Bronchial epithelial cell (primary cell): Measurements from ENCODE around the gene CRYBG1. TPM values are rescaled to one million over a fixed set of nuclear protein-coding genes. Genes with fewer than 3 reads are reported as not detected.

Source experiments
- DNase-seq: peaks from one replicate; pipeline ENCODE4 v3.0.0-alpha.2; 2010; ENCODE audit warnings: low read depth
- FAIRE-seq: peaks from 2 replicates; lab custom pipeline; 2011; peaks lifted over from hg19 to GRCh38; lab: Jason Lieb, UNC
- H3K27me3 ChIP-seq: 2 replicates; pipeline ENCODE4 v1.5.1; 2011; ENCODE audit warnings: low read length; ENCODE audit not compliant: control insufficient read depth, insufficient read depth
- H3K36me3 ChIP-seq: 2 replicates; pipeline ENCODE4 v1.5.1; 2011; ENCODE audit warnings: low read length; ENCODE audit not compliant: control insufficient read depth, insufficient read depth
- H3K4me3 ChIP-seq: 2 replicates; pipeline ENCODE4 v1.5.1; 2011; ENCODE audit warnings: mild to moderate bottlenecking, low read depth, low read length, control low read depth
- total RNA-seq: library from RNA; depleted of rRNA; stranded (reverse); fragments of >200 nt; gene quantifications from 2 replicates; pipeline ENCODE4 v1.2.1, GENCODE V29; 2014
- TF ChIP-seq, protein P1 (sequence below): IDR thresholded peaks from 2 replicates; pipeline ENCODE4 v1.5.1; 2011; ENCODE audit warnings: mild to moderate bottlenecking, moderate library complexity, low read length, control low read depth, inconsistent platforms; ENCODE audit not compliant: insufficient read depth, severe bottlenecking

CRYBG1 gene
- total RNA-seq, 1 donor from 2014 or later = 45.0 TPM

DNA sequence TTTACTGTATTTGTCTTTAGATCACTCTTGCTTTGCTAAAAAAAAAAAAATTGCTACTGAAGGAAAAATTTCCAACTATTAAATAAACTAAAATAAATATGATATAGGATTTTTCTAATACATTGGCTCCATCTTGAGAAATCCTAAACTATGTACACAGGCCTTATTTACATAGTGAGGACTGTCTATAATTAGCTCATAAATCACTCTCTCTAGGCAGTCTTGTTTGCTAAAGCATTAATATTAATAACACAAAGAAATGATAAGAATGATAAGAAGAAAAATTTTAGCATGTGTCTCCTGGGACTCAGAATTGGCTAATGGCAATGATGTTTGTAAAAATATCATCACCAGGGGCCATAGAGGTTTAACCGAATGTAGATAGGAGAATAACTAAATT, 13.3 kb upstream of the CRYBG1 start:
- DNase-seq (no peak), FAIRE-seq (no peak)
- no peaks in the 10 kb centered on the region for H3K36me3 ChIP-seq
- no peaks in the 10 kb centered on the region for H3K27me3 ChIP-seq
- TF ChIP-seq, protein P1, sequence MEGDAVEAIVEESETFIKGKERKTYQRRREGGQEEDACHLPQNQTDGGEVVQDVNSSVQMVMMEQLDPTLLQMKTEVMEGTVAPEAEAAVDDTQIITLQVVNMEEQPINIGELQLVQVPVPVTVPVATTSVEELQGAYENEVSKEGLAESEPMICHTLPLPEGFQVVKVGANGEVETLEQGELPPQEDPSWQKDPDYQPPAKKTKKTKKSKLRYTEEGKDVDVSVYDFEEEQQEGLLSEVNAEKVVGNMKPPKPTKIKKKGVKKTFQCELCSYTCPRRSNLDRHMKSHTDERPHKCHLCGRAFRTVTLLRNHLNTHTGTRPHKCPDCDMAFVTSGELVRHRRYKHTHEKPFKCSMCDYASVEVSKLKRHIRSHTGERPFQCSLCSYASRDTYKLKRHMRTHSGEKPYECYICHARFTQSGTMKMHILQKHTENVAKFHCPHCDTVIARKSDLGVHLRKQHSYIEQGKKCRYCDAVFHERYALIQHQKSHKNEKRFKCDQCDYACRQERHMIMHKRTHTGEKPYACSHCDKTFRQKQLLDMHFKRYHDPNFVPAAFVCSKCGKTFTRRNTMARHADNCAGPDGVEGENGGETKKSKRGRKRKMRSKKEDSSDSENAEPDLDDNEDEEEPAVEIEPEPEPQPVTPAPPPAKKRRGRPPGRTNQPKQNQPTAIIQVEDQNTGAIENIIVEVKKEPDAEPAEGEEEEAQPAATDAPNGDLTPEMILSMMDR = no peak
- H3K4me3 ChIP-seq = no peak overlapping the region

DNA sequence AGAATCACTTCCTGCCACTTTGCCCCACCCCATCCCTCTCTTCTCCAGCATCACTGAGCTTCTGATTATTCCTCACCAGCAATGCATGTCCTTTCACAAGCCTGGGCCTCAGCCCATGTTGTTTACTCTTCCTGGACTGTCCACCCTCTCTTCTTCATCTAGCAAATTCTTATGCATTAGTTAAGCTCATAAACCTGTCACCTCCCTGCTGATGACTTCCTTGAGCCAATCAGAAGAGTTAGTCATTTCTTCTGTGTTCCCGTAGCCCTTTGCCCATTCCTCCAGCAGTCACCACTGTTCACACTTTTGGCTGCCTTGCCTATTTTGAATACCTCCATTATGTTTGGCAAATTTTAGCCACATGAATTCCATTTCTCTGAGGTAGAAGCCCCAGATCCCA, 4.1 kb upstream of the CRYBG1 start:
- TF ChIP-seq, protein P1 = no peak
- H3K4me3 ChIP-seq = no peak overlapping the region
- no peak for DNase-seq
- H3K36me3 ChIP-seq = no peaks in the 10 kb centered on the region
- no peak for FAIRE-seq
- no peaks in the 10 kb centered on the region for H3K27me3 ChIP-seq

DNA sequence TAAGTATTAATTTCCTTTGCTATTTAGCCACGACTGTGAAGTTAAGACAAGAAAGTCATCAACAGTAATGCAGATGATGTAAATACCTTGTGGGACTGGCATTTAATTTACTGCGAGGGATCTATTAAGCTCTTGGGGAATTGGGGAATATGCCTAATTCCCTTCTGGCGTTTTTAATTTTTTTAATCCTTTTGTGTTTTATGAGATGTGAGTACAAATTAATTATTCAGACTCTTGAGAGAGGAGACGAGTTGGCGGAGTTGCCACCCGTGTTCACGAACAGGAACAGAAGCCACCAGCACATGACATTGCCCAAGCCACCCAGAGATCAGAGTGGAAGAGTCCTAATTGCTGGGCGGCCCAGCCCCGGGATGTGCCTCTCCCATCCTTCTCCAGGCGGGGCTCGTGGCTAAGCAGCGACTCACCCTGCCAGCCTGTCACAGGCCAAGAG, 533 bp upstream of the CRYBG1 start:
- H3K36me3 ChIP-seq = no peaks in the 10 kb centered on the region
- TF ChIP-seq, protein P1 = no peak
- FAIRE-seq = no peak
- peak overlapping the region; percentile 98 for H3K4me3 ChIP-seq
- H3K27me3 ChIP-seq = no peaks in the 10 kb centered on the region
- DNase-seq = no peak

DNA sequence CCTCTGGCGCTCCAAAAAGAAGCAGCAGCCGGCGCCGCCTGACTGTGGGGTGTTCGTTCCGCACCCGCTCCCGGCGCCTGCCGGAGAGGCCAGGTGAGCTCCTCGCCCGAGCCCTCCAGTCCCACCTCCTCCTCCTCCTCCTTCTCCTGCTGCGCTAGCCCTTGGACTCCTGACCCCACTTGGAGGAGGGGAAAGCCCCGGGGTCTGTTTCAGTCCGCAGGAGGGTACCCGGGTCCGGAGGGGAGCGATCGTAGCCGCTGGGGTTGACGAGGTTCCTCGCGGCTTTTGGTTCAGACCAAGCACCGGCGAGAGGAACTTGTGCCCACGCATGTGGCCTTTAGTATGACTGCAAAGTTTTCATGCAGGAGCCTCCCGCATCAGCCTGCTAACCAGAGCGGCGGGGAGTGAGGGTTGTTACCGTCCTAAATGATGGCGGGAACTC, 493 bp downstream of the CRYBG1 start:
- Histone ChIP-seq H3K4me3 (peak overlapping the region; percentile 98), H3K27me3 (no peaks in the 10 kb centered on the region), H3K36me3 (no peaks in the 10 kb centered on the region)
- TF ChIP-seq, protein P1 = no peak
- DNase-seq = peak; percentile 48
- FAIRE-seq = no peak

DNA sequence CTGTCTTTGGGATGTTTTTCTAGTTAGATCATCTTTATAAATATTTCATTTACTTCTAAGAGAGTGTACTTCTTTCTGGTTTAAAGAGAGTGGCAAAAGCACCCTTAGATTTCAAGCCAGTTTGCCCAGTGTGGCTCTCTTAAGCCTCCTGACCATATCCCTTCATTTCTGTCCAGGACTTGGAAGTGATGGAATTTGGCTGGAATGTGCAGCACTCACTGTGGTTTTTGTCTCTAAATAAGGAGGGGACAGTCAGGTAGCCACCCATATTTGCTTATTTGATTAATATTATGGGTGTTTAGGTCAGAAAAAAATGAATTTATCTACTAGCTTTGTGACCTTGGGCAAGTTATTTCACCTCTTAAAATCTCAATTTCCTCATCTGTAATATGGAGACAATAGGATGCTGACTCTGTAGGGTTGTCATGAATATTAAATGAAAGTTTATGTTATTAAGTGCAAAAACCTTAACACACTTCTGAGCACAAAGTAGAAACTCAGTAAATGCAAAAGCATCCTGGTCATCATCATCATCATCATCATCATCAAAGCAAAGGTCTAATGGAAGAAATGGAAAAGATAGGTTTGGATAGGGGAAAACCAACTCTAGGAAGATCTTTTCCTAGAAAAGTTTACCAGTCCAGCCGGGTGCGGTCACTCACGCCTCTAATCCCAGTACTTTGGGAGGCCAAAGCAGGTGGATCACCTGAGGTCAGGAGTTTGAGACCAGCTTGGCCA, 3.1 kb downstream of the CRYBG1 start:
- H3K27me3 ChIP-seq = no peaks in the 10 kb centered on the region
- TF ChIP-seq, protein P1 = no peak
- no peak for FAIRE-seq
- H3K4me3 ChIP-seq = no peak overlapping the region
- no peaks in the 10 kb centered on the region for H3K36me3 ChIP-seq
- no peak for DNase-seq
